AG04450 (cell line): ENCODE measurements around the gene RIMBP2. TPM values are rescaled to one million over a fixed set of nuclear protein-coding genes. Genes with fewer than 3 reads are reported as not detected.

Experiments used
- CTCF ChIA-PET: fragments of 300-600, 350-600 bp; formaldehyde crosslinking; extraction: SDS; loops from one replicate; lab custom pipeline; 2022; ENCODE audit warnings: antibody characterized with exemption, inconsistent platforms; lab: Charles Lee
- POLR2A ChIA-PET: fragments of 350-600 bp; formaldehyde crosslinking; extraction: SDS; loops from one replicate; lab custom pipeline; 2021; ENCODE audit warnings: antibody characterized with exemption, inconsistent platforms; lab: Yijun Ruan, JAX
- DNase-seq: peaks from one replicate; pipeline ENCODE4 v3.0.0-alpha.2; 2011; ENCODE audit warnings: low read depth, low spot score
- H3K27ac ChIP-seq: one replicate; pipeline ENCODE4 v1.5.1; 2012; ENCODE audit warnings: low read depth, low read length, control low read depth
- H3K27me3 ChIP-seq: one replicate; pipeline ENCODE4 v1.6.0; 2012; ENCODE audit warnings: low read length; ENCODE audit not compliant: control insufficient read depth, insufficient read depth
- H3K4me3 ChIP-seq: 2 replicates; pipeline ENCODE4 v1.5.1; 2011; ENCODE audit warnings: mild to moderate bottlenecking, low read depth, low read length, control low read depth
- H3K9me3 ChIP-seq: 2 replicates; pipeline ENCODE4 v1.5.1; 2012; ENCODE audit warnings: low read length; ENCODE audit not compliant: control insufficient read depth, insufficient read depth
- polyA plus RNA-seq: library from polyadenylated mRNA; depleted of rRNA; stranded (reverse); fragments of >200 nt; gene quantifications from 2 replicates; pipeline ENCODE4 v1.2.3, GENCODE V29; 2011
- TF ChIP-seq, protein P1 (sequence below): IDR thresholded peaks from 2 replicates; pipeline ENCODE4 v1.5.1; 2011; ENCODE audit warnings: low read depth, low read length, control low read depth, inconsistent platforms

RIMBP2 gene
- polyA plus RNA-seq, 1 experiment = not detected

GRCh38 chr12:130677957-130678558 lies 38.0 kb downstream of the RIMBP2 start:
- CTCF ChIA-PET = no interaction called here
- TF ChIP-seq, protein P1, sequence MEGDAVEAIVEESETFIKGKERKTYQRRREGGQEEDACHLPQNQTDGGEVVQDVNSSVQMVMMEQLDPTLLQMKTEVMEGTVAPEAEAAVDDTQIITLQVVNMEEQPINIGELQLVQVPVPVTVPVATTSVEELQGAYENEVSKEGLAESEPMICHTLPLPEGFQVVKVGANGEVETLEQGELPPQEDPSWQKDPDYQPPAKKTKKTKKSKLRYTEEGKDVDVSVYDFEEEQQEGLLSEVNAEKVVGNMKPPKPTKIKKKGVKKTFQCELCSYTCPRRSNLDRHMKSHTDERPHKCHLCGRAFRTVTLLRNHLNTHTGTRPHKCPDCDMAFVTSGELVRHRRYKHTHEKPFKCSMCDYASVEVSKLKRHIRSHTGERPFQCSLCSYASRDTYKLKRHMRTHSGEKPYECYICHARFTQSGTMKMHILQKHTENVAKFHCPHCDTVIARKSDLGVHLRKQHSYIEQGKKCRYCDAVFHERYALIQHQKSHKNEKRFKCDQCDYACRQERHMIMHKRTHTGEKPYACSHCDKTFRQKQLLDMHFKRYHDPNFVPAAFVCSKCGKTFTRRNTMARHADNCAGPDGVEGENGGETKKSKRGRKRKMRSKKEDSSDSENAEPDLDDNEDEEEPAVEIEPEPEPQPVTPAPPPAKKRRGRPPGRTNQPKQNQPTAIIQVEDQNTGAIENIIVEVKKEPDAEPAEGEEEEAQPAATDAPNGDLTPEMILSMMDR = no peak
- Histone ChIP-seq H3K9me3 (peaks cover 85% of the 10 kb centered on the region), H3K27ac (no peak overlapping the region), H3K4me3 (no peak overlapping the region), H3K27me3 (no peaks in the 10 kb centered on the region)
- POLR2A ChIA-PET = no interaction called here
- DNase-seq = no peak

- CTCF ChIA-PET = no interaction called here
- POLR2A ChIA-PET = no interaction called here
- DNase-seq = no peak
- H3K27me3 ChIP-seq = no peaks in the 10 kb centered on the region
- peaks cover 83% of the 10 kb centered on the region for H3K9me3 ChIP-seq
- TF ChIP-seq, protein P1 = no peak
- H3K27ac ChIP-seq = no peak overlapping the region
- no peak overlapping the region for H3K4me3 ChIP-seq
Observed at GRCh38 chr12:130675791-130676190, 40.3 kb downstream of the RIMBP2 start.

GRCh38 chr12:130675121-130675520 lies 41.0 kb downstream of the RIMBP2 start:
- Histone ChIP-seq H3K4me3 (no peak overlapping the region), H3K27ac (no peak overlapping the region), H3K27me3 (no peaks in the 10 kb centered on the region), H3K9me3 (peaks cover 81% of the 10 kb centered on the region)
- ChIA-PET POLR2A (no interaction called here), CTCF (no interaction called here)
- TF ChIP-seq, protein P1 = no peak
- DNase-seq = no peak

- ChIA-PET POLR2A (no interaction called here), CTCF (no interaction called here)
- Histone ChIP-seq H3K27ac (no peak overlapping the region), H3K27me3 (no peaks in the 10 kb centered on the region), H3K9me3 (peaks cover 81% of the 10 kb centered on the region), H3K4me3 (no peak overlapping the region)
- no peak for DNase-seq
- TF ChIP-seq, protein P1 = no peak
Observed at GRCh38 chr12:130674676-130675075, 41.4 kb downstream of the RIMBP2 start.

GRCh38 chr12:130673036-130673705 lies 42.9 kb downstream of the RIMBP2 start:
- Histone ChIP-seq H3K4me3 (no peak overlapping the region), H3K27me3 (no peaks in the 10 kb centered on the region), H3K9me3 (peaks cover 83% of the 10 kb centered on the region), H3K27ac (no peak overlapping the region)
- TF ChIP-seq, protein P1 = no peak
- DNase-seq = no peak
- POLR2A ChIA-PET = no interaction called here
- CTCF ChIA-PET = no interaction called here
